H1 (cell line): ENCODE results near the gene TXNRD2. TPM values are rescaled to one million over a fixed set of nuclear protein-coding genes. Genes with fewer than 3 reads are reported as not detected.

ENCODE experiments used
- CREB1 ChIP-seq: IDR thresholded peaks from 2 replicates; pipeline ENCODE4 v1.6.1; 2012; ENCODE audit warnings: inconsistent platforms
- NRF1 ChIP-seq: IDR thresholded peaks from 2 replicates; pipeline ENCODE4 v1.6.1; 2011; ENCODE audit warnings: mild to moderate bottlenecking, low read depth, low read length, improper control_type of control experiment
- polyA plus RNA-seq, 7 experiments: library from polyadenylated mRNA; depleted of rRNA in 3 of 7; stranded (reverse) in 5 of 7; unstranded in 2 of 7; fragments of >200 nt in 5 of 7; fragments of 200-250 nt in 2 of 7; gene quantifications; 1 replicate in 5 of 7; 2 replicates in 1 of 7; 4 replicates in 1 of 7; pipeline versions ENCODE4 v1.2.1 to v1.2.3, GENCODE V29; 2011 to 2013; ENCODE audit warnings: missing spikeins in 2 of 7, mixed read lengths in 2 of 7
- total RNA-seq: library from RNA; stranded (reverse); fragmentation: NEBNext Ultra II Directional; extraction: Animal tissue kit (Norgen Biotek cat#: 25700); gene quantifications from 2 replicates; pipeline ENCODE4 v1.2.1, GENCODE V29; 2021

TXNRD2 gene
- total and polyA plus RNA-seq, 2 of the 8 experiments (the other 6 are each of a cell fraction or from before 2014, with no cell fraction given): 14.8 to 21.9 TPM

DNA sequence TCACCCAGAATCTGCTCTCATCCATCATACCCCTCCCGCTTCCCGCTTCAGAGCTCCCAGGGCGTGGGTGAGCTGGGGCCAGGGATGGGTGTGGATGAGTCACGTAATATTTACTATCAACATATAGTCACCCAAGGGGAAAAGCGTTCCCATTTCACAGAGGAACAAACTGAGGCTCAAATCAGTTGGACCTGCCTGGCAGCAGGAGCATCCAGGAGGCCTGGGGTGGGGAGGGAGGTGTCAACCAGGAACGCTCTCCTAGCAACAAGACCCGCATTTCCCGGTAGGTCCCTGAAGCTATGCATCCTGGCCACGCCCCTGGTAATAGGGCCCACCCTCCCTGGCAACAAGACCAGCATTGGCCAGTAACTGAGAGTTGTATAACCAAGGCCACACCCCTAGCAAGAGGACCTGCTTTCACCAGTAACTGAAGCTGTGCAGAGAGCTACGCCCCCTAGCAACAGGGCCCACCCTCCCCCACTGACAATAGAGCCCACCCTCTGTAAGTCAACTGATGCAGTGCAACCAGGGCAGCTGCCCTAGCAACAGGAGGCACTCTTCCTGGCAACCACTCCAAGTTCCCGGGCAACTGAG is 32.7 kb upstream of the TXNRD2 start (continued):
- TF ChIP-seq NRF1 (no peak), CREB1 (no peak)
